ENCODE measurements around the gene KCNQ1. TPM values are rescaled to one million over a fixed set of nuclear protein-coding genes. Genes with fewer than 3 reads are reported as not detected.

Gene KCNQ1
- total and polyA plus RNA-seq, 7 donors = 1.1 to 25.2 (median 3.8) TPM

DNA sequence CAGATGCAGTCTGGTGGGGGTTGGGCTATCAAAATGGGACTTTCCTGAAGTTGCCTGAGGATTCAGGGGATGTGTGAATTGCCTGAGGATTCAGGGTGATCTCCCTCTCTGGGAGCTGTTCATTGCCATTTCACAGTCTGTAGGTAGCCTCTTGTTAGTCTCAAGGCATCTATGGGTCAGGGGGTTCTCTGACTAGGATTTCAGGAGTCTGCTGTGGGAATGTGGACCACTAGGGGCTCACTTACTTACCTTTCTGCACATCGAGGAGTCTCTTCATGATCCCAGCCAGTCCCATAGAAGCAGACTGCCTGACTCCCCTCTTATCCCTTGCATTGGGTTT lies 200.9 kb downstream of the KCNQ1 start:
- whole genome bisulfite sequencing, 2 donors = 89 to 95% methylated on average over 1 of the region's 1 CpG
- no peak for DNase-seq
- H3K4me3 ChIP-seq = no peak overlapping the region
- no peaks in the 10 kb centered on the region for H3K4me1 ChIP-seq
- H3K27me3 ChIP-seq = no peaks in the 10 kb centered on the region
- intact Hi-C loops (cut with DNase I) = no loop called here
- H3K36me3 ChIP-seq = no peaks in the 10 kb centered on the region
- no peak for TF ChIP-seq EP300 (IDR thresholded peaks at IDR 0.05)
- no peak for TF ChIP-seq POLR2AphosphoS5 (IDR thresholded peaks at IDR 0.05)
- no peak for TF ChIP-seq POLR2A (IDR thresholded peaks at IDR 0.05)
- TF ChIP-seq, protein P1, sequence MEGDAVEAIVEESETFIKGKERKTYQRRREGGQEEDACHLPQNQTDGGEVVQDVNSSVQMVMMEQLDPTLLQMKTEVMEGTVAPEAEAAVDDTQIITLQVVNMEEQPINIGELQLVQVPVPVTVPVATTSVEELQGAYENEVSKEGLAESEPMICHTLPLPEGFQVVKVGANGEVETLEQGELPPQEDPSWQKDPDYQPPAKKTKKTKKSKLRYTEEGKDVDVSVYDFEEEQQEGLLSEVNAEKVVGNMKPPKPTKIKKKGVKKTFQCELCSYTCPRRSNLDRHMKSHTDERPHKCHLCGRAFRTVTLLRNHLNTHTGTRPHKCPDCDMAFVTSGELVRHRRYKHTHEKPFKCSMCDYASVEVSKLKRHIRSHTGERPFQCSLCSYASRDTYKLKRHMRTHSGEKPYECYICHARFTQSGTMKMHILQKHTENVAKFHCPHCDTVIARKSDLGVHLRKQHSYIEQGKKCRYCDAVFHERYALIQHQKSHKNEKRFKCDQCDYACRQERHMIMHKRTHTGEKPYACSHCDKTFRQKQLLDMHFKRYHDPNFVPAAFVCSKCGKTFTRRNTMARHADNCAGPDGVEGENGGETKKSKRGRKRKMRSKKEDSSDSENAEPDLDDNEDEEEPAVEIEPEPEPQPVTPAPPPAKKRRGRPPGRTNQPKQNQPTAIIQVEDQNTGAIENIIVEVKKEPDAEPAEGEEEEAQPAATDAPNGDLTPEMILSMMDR (IDR thresholded peaks at IDR 0.05) = no peak
- H3K9me3 ChIP-seq = peaks cover 26 to 53% (median 41%) of the 10 kb centered on the region in 4 donors
- no peak overlapping the region for H3K27ac ChIP-seq

DNA sequence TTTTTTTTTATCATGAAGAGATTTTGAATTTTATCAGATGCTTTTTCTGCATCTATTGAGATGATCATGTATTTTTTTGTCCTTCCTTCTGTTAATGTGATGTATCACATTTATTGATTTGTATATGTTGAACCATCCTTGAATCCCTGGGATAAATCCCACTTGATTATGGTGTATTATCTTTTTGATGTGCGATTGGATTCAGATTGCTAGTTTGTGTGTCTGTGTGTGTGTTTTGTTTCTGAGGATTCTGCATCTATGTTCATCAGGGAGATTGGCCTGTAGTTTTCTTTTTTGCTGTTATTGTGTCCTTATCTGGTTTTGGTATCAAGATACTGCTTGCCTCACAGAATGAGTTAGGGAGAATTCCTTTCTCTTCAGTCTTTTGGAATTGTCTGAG lies 202.4 kb downstream of the KCNQ1 start:
- H3K27ac ChIP-seq = no peak overlapping the region
- 94 to 96% methylated on average over 1 of the region's 1 CpG for WGBS, 2 donors

DNA sequence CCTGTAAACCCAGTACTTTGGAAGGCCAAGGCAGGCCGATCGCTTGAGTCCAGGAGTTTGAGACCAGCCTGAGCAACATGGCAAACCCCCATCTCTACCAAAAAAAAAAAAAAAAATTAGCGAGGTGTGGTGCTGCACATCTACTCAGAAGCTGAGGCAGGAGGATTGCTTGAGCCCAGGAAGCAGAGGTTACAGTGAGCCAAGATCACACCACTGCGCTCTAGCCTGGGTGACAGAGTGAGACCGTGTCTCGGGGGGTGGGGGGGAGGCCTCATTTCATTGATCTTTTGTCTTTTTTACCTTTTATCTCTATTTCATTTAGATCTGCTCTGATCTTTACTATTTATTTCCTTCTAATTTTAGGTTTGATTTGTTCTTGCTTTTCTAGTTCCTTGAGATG lies 203.1 kb downstream of the KCNQ1 start:
- no peaks in the 10 kb centered on the region for H3K36me3 ChIP-seq
- TF ChIP-seq, protein P1 (IDR thresholded peaks at IDR 0.05) = no peak
- no peak for DNase-seq
- H3K27ac ChIP-seq = no peak overlapping the region
- H3K4me3 ChIP-seq = no peak overlapping the region
- no peaks in the 10 kb centered on the region for H3K27me3 ChIP-seq
- intact Hi-C loops (cut with DNase I) = no loop called here
- H3K4me1 ChIP-seq = no peaks in the 10 kb centered on the region
- peaks cover 19 to 56% (median 36%) of the 10 kb centered on the region in 4 donors for H3K9me3 ChIP-seq
- WGBS, 2 donors = 96 to 98% methylated on average over 6 of the region's 6 CpGs

More for the DNA sequence above, 202.4 kb downstream of the KCNQ1 start:
- intact Hi-C loops (cut with DNase I) = no loop called here
- DNase-seq = no peak
- Histone ChIP-seq H3K4me1 (no peaks in the 10 kb centered on the region), H3K4me3 (no peak overlapping the region), H3K27me3 (no peaks in the 10 kb centered on the region), H3K9me3 (peaks cover 22 to 56% (median 37%) of the 10 kb centered on the region in 4 donors), H3K36me3 (no peaks in the 10 kb centered on the region)
- TF ChIP-seq, protein P1 (IDR thresholded peaks at IDR 0.05) = no peak
- no peak for TF ChIP-seq POLR2AphosphoS5 (IDR thresholded peaks at IDR 0.05)
- no peak for TF ChIP-seq POLR2A (IDR thresholded peaks at IDR 0.05)
- no peak for TF ChIP-seq EP300 (IDR thresholded peaks at IDR 0.05)

DNA sequence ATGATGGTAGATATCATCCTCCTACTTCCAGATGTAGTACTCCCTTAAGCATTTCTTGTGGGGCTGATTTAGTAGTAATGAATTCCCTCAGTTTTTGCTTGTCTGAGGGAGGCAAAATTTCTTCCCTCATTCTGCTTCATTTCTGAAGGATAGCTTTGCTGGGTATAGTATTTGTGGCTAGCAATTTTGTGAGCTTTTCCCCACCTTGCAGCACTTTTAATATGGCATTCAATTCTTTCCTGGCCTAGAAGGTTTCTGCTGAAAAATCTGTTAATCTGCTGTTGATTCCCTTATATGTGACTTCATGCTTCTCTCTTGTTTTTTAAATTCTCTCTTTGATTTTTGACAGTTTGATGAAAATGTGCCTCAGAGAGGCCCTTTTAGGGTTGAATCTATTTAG lies 204.6 kb downstream of the KCNQ1 start:
- Histone ChIP-seq H3K27ac (no peak overlapping the region), H3K4me3 (no peak overlapping the region), H3K36me3 (no peaks in the 10 kb centered on the region), H3K9me3 (peaks cover 13 to 51% (median 28%) of the 10 kb centered on the region in 4 donors), H3K27me3 (no peaks in the 10 kb centered on the region), H3K4me1 (no peaks in the 10 kb centered on the region)
- TF ChIP-seq POLR2A (IDR thresholded peaks at IDR 0.05) = no peak
- TF ChIP-seq, protein P1 (IDR thresholded peaks at IDR 0.05) = no peak
- TF ChIP-seq POLR2AphosphoS5 (IDR thresholded peaks at IDR 0.05) = no peak
- TF ChIP-seq EP300 (IDR thresholded peaks at IDR 0.05) = no peak
- intact Hi-C loops (cut with DNase I) = no loop called here
- no peak for DNase-seq

DNA sequence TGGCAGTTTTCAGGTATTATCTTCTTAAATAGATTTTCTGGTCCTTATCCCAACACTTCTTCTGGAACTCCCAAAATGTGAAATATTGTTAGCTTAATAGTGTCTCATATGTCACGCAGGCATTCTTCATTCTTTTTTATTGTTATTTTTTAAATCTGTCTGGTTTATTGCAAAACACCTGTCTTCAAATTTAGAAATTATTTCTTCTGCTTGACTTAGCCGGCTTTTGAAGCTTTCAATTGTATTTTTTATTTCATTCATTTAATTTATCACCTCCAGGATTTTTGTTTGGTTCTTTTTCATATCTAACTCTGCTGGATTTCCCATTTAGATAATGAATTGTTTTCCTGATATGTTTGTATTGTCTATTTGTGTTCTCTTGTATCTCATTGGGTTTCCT lies 205.0 kb downstream of the KCNQ1 start:
- H3K4me3 ChIP-seq = no peak overlapping the region
- peaks cover 9 to 52% (median 24%) of the 10 kb centered on the region in 4 donors for H3K9me3 ChIP-seq
- no peaks in the 10 kb centered on the region for H3K27me3 ChIP-seq
- H3K36me3 ChIP-seq = no peaks in the 10 kb centered on the region
- intact Hi-C loops (cut with DNase I) = no loop called here
- no peaks in the 10 kb centered on the region for H3K4me1 ChIP-seq
- no peak for DNase-seq
- no peak overlapping the region for H3K27ac ChIP-seq
- 98 to 100% methylated on average over 2 of the region's 2 CpGs for WGBS, 2 donors
- TF ChIP-seq EP300 (IDR thresholded peaks at IDR 0.05) = no peak
- TF ChIP-seq, protein P1 (IDR thresholded peaks at IDR 0.05) = no peak
- TF ChIP-seq POLR2A (IDR thresholded peaks at IDR 0.05) = no peak
- no peak for TF ChIP-seq POLR2AphosphoS5 (IDR thresholded peaks at IDR 0.05)

All from sigmoid colon (tissue), 7 donors.